ENCODE results near the gene CBX4. TPM values are rescaled to one million over a fixed set of nuclear protein-coding genes. Genes with fewer than 3 reads are reported as not detected.

CBX4 gene
- total RNA-seq, 1 experiment from 2014 or later = 6.2 TPM

DNA sequence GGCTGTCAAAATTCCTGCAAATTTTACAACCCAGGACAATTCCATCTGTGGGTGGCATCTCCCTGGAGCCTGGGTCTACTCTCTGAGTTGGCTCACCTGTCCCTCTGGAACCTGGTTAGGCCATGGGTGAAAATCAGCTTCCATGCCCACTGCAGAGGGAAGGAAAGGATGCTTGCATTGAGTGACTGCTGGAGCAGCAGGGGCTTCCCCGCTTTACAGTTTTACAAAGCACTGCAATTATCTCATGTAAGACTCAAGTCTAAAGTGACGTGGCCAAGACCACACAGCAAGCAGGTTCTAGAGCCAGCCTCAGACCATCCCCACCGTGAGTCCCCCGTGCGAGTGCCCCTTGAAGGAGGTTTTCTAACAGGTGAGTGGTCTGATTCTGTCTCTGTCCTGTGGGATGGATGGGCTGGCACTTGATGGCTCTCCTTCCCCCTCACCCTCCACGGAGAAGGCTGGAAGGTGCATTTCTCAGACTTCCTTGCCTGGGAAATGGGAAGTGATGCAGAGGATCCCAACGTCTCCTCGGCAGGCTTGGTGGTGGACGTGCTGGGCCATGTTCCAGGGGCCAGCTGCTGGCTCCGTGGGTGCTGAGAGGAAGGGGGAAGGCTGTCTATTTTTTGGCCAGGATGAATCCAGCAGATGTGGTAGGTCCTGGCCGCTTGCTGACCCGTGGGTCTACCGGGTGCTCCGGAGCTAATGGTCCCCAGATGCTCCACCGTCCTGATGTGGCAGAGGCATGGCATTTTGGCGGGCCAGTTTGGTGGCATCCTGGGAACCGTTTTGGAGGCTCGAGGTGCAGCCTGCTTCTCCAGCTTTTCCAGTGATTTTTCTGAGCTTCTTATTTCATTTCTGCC, 26.3 kb upstream of the CBX4 start:
- no peak overlapping the region; a peak in 1 of 5 replicates for H3K4me3 Mint-ChIP-seq
- no peak overlapping the region for H3K27ac ChIP-seq (ENCODE audit: insufficient read length, low read depth, low read length)
- no peaks in the 10 kb centered on the region for H3K27me3 ChIP-seq (ENCODE audit: insufficient read depth, low read length)
- H3K23ac ChIP-seq (ENCODE audit: insufficient read length, low read depth, low read length) = no peak overlapping the region
- peak overlapping the region; percentile 17 for H3K18ac ChIP-seq (ENCODE audit: insufficient read length, low read depth, low read length)
- no peaks in the 10 kb centered on the region for H3K9me3 Mint-ChIP-seq
- WGBS (ENCODE audit: extremely low coverage, insufficient read length, low lambda C conversion rate) = no CpG with 5 or more reads among the region's 18 CpGs
- no peaks in the 10 kb centered on the region for H3K79me1 ChIP-seq (ENCODE audit: insufficient read depth, low read depth, low read length, poor library complexity, severe bottlenecking)
- no peak for DNase-seq
- H3K27ac Mint-ChIP-seq = no peak overlapping the region
- H3K9me3 ChIP-seq (ENCODE audit: control insufficient read depth, low read depth, low read length) = no peaks in the 10 kb centered on the region
- H3K14ac ChIP-seq (ENCODE audit: insufficient read depth, low read length) = no peak overlapping the region
- peaks cover 39% of the 10 kb centered on the region for H3K27me3 Mint-ChIP-seq (ENCODE audit: low read depth)
- no peak overlapping the region for H2BK15ac ChIP-seq (ENCODE audit: low read depth, low read length)
- no peak overlapping the region for H4K5ac ChIP-seq (ENCODE audit: insufficient read length, low read depth, low read length)
- no peak overlapping the region for H4K8ac ChIP-seq (replicated peaks; ENCODE audit: insufficient read length, low read depth, low read length)
- no peaks in the 10 kb centered on the region for H4K20me1 ChIP-seq (ENCODE audit: control insufficient read depth, insufficient read depth, insufficient read length)
- peaks cover 37 to 54% of the 10 kb centered on the region in 2 experiments for H3K4me1 Mint-ChIP-seq
- H2BK5ac ChIP-seq (ENCODE audit: insufficient read length, low read length) = no peak overlapping the region
- no peak overlapping the region for H2AK5ac ChIP-seq (ENCODE audit: insufficient read length, low read length)
- no peak overlapping the region for H3K9ac ChIP-seq (ENCODE audit: extremely low read depth, insufficient read length, low read length)
- no peak overlapping the region for H3K56ac ChIP-seq (ENCODE audit: insufficient read length, low read depth, low read length)
- no peak overlapping the region for H2BK120ac ChIP-seq (ENCODE audit: low read depth, low read length, poor library complexity, severe bottlenecking)
- no peak overlapping the region for H2AFZ ChIP-seq (ENCODE audit: low read length)
- no peaks in the 10 kb centered on the region for H3K23me2 ChIP-seq (ENCODE audit: insufficient read length, low read depth, low read length, poor library complexity, severe bottlenecking)
- TF ChIP-seq, protein P1, sequence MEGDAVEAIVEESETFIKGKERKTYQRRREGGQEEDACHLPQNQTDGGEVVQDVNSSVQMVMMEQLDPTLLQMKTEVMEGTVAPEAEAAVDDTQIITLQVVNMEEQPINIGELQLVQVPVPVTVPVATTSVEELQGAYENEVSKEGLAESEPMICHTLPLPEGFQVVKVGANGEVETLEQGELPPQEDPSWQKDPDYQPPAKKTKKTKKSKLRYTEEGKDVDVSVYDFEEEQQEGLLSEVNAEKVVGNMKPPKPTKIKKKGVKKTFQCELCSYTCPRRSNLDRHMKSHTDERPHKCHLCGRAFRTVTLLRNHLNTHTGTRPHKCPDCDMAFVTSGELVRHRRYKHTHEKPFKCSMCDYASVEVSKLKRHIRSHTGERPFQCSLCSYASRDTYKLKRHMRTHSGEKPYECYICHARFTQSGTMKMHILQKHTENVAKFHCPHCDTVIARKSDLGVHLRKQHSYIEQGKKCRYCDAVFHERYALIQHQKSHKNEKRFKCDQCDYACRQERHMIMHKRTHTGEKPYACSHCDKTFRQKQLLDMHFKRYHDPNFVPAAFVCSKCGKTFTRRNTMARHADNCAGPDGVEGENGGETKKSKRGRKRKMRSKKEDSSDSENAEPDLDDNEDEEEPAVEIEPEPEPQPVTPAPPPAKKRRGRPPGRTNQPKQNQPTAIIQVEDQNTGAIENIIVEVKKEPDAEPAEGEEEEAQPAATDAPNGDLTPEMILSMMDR (conservative IDR thresholded peaks at IDR 0.05) = no peak
- H3T11ph ChIP-seq (ENCODE audit: low read length) = no peak overlapping the region
- no peak overlapping the region for H4K91ac ChIP-seq (ENCODE audit: insufficient read length, low read depth, low read length)
- no peaks in the 10 kb centered on the region; a peak in 1 of 7 replicates for H3K36me3 Mint-ChIP-seq (ENCODE audit: insufficient read depth in 1 of 3, low read depth in 3 of 3)
- no peak overlapping the region for H2BK20ac ChIP-seq (ENCODE audit: low read depth, low read length, poor library complexity, severe bottlenecking)
- H3K79me2 ChIP-seq (ENCODE audit: insufficient read depth, low read length) = no peaks in the 10 kb centered on the region
- H3K4me2 ChIP-seq (ENCODE audit: insufficient read depth, insufficient read length, low read length) = no peak overlapping the region
- H3K4me1 ChIP-seq (ENCODE audit: insufficient read depth, low read length) = no peaks in the 10 kb centered on the region
- no peak overlapping the region for H2BK12ac ChIP-seq (ENCODE audit: insufficient read length, low read depth, low read length)
- H3K4ac ChIP-seq (ENCODE audit: low read depth, low read length) = no peak overlapping the region

Data from H9 (cell line).